Measurements from ENCODE around the gene MERTK. TPM values are rescaled to one million over a fixed set of nuclear protein-coding genes. Genes with fewer than 3 reads are reported as not detected.
"Not testable (repeated sequence)": the region's sequence is repeated elsewhere in the genome, so short reads cannot be mapped to it uniquely, and the experiment has no call there.

The MERTK gene
- total RNA-seq, result 4.3 and 8.7 TPM in 2 replicates

- peak; percentile 67 for TF ChIP-seq CTCF (conservative IDR thresholded peaks at IDR 0.05; ENCODE audit: low read depth, low read length)
- peak within 1 kb of the TSS; percentile 86 for H3K4me3 ChIP-seq (ENCODE audit: low read depth, low read length)
- DNase-seq (ENCODE audit: low read depth), result no peak
These were observed at the start of gene MERTK for GRCh38 chr2:111897924-111898702. TSS of gene MERTK (plus strand) at chr2:111898607. CDS start at chr2:111898736, 129 bp downstream.

GRCh38 chr2:111850646-111851045, 47.8 kb upstream of the MERTK start:
- TF ChIP-seq CTCF (conservative IDR thresholded peaks at IDR 0.05; ENCODE audit: low read depth, low read length), result peak; percentile 52
- DNase-seq (ENCODE audit: low read depth); H3K4me3 ChIP-seq (ENCODE audit: low read depth, low read length): not testable (repeated sequence)

GRCh38 chr2:111852544-111852943, 45.9 kb upstream of the MERTK start:
- not testable (repeated sequence) for H3K4me3 ChIP-seq (ENCODE audit: low read depth, low read length); DNase-seq (ENCODE audit: low read depth)

GRCh38 chr2:111860005-111860404, 38.4 kb upstream of the MERTK start:
- peak; percentile 31 for DNase-seq (ENCODE audit: low read depth)
- H3K4me3 ChIP-seq (ENCODE audit: low read depth, low read length), result not testable (repeated sequence)

- DNase-seq (ENCODE audit: low read depth); H3K4me3 ChIP-seq (ENCODE audit: low read depth, low read length): not testable (repeated sequence)
These were observed 33.3 kb upstream of the MERTK start for GRCh38 chr2:111865124-111865523.

GRCh38 chr2:111872806-111873205, 25.6 kb upstream of the MERTK start:
- H3K4me3 ChIP-seq (ENCODE audit: low read depth, low read length); DNase-seq (ENCODE audit: low read depth): not testable (repeated sequence)

- peak within 1 kb of the TSS; percentile 98 for H3K4me3 ChIP-seq (ENCODE audit: low read depth, low read length)
- no peak for DNase-seq (ENCODE audit: low read depth)
- no peak for TF ChIP-seq CTCF (conservative IDR thresholded peaks at IDR 0.05; ENCODE audit: low read depth, low read length)
These were observed 14.5 kb upstream of the MERTK start, which contains the start of gene ANAPC1 for GRCh38 chr2:111883661-111884591. TSS of gene ANAPC1 (minus strand) at chr2:111884193. CDS start at chr2:111880825, 3,368 bp downstream.

- peak overlapping the region; percentile 98 for H3K4me3 ChIP-seq (ENCODE audit: low read depth, low read length)
- TF ChIP-seq CTCF (conservative IDR thresholded peaks at IDR 0.05; ENCODE audit: low read depth, low read length), result no peak
- DNase-seq (ENCODE audit: low read depth), result no peak
These were observed 13.8 kb upstream of the MERTK start for GRCh38 chr2:111884592-111884964.

GRCh38 chr2:111896024-111896423, 2.4 kb upstream of the MERTK start:
- no peak overlapping the region for H3K4me3 ChIP-seq (ENCODE audit: low read depth, low read length)
- TF ChIP-seq CTCF (conservative IDR thresholded peaks at IDR 0.05; ENCODE audit: low read depth, low read length), result no peak
- no peak for DNase-seq (ENCODE audit: low read depth)
